Upper lobe of left lung (tissue), 4 donors: Measurements from ENCODE around the gene AHRR.

Experiments
- POLR2A ChIP-seq, 4 donors: fragments of 450-650 bp; IDR thresholded peaks; one replicate each; pipeline ENCODE4 v1.5.1; 2016 to 2017; ENCODE audit warnings: antibody characterized with exemption in 4 of 4, mild to moderate bottlenecking in 2 of 4
- POLR2AphosphoS5 ChIP-seq, 2 donors: sonication (generic); formaldehyde crosslinking; IDR thresholded peaks; one replicate each; pipeline ENCODE4 v1.5.1; 2017; ENCODE audit warnings: antibody characterized with exemption in 2 of 2
- TF ChIP-seq, protein P1 (sequence below), 6 experiments: fragments of 450-650 bp in 4 of 6; fragments of 200-600 bp in 2 of 6; sonication (generic) in 2 of 6; IDR thresholded peaks; one replicate each; pipeline ENCODE4 v1.5.1; 2016 to 2019; ENCODE audit warnings: antibody characterized with exemption in 6 of 6

DNA sequence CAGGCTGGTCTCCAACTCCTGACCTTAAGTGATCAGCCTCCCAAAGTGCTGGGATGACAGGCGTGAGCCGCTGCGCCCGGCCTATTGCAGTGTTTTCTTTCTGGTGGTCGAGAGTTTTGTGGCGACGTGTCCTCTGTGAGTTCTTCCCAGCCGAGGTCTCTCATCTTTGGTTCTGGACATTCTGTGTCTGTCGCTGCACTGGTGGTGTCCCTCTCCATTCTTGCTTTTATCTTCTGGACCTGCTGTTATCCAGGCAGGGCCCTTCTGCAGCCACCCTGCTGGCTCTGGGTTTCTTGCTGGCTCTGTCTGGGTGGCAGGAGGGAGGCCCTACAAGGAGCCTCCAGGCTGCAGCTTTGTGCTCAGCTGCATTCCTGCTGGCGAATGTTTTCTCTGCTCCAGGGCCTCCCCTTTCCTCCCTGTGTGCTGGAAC is 72.3 kb downstream of the AHRR start:
- no peak for TF ChIP-seq POLR2A (IDR thresholded peaks at IDR 0.05)
- TF ChIP-seq, protein P1, sequence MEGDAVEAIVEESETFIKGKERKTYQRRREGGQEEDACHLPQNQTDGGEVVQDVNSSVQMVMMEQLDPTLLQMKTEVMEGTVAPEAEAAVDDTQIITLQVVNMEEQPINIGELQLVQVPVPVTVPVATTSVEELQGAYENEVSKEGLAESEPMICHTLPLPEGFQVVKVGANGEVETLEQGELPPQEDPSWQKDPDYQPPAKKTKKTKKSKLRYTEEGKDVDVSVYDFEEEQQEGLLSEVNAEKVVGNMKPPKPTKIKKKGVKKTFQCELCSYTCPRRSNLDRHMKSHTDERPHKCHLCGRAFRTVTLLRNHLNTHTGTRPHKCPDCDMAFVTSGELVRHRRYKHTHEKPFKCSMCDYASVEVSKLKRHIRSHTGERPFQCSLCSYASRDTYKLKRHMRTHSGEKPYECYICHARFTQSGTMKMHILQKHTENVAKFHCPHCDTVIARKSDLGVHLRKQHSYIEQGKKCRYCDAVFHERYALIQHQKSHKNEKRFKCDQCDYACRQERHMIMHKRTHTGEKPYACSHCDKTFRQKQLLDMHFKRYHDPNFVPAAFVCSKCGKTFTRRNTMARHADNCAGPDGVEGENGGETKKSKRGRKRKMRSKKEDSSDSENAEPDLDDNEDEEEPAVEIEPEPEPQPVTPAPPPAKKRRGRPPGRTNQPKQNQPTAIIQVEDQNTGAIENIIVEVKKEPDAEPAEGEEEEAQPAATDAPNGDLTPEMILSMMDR (IDR thresholded peaks at IDR 0.05), result no peak
- TF ChIP-seq POLR2AphosphoS5 (IDR thresholded peaks at IDR 0.05), result no peak
